ENCODE measurements around the gene PSMB9. TPM values are rescaled to one million over a fixed set of nuclear protein-coding genes. Genes with fewer than 3 reads are reported as not detected.

Gene PSMB9
- total RNA-seq, 1 donor from 2014 or later = 13.4 TPM

GRCh38 chr6:32908897-32909296, 54.9 kb downstream of the PSMB9 start:
- no peak for DNase-seq
- no peaks in the 10 kb centered on the region for H3K4me1 ChIP-seq
- intact Hi-C loops (cut with micrococcal nuclease) = no loop called here
- peaks cover 19% of the 10 kb centered on the region for H3K27me3 ChIP-seq (ENCODE audit: low read depth)
- no peaks in the 10 kb centered on the region for H3K9me3 ChIP-seq (replicated peaks)
- no peaks in the 10 kb centered on the region for H3K36me3 ChIP-seq
- no peak for TF ChIP-seq CTCF (IDR thresholded peaks at IDR 0.05; ENCODE audit: borderline replicate concordance)
- no peak overlapping the region for H3K27ac ChIP-seq (replicated peaks)
- no peak overlapping the region for H3K4me3 ChIP-seq

Other genes starting within 250 kb of the PSMB9 start
- gene HLA-DQA1, start 216.8 kb upstream of the PSMB9 start, total RNA-seq = 5.4 TPM
- gene HLA-DQB1, start 187.5 kb upstream of the PSMB9 start, total RNA-seq = 2.0 TPM
- gene HLA-DQA2, start 112.8 kb upstream of the PSMB9 start, total RNA-seq = 1.8 TPM
- gene HLA-DQB2, start 90.7 kb upstream of the PSMB9 start, total RNA-seq = 1.9 TPM
- gene HLA-DOB, start 37.2 kb upstream of the PSMB9 start, total RNA-seq = not detected
- gene TAP2, start 15.5 kb upstream of the PSMB9 start, total RNA-seq = 22.4 TPM
- gene PSMB8, start 10.1 kb upstream of the PSMB9 start, total RNA-seq = 13.2 TPM
- 15.5 TPM for gene TAP1, start 488 bp upstream of the PSMB9 start, total RNA-seq
- 9.1 TPM for gene HLA-DMB, start 86.8 kb downstream of the PSMB9 start, total RNA-seq
- gene HLA-DMA, start 98.9 kb downstream of the PSMB9 start, total RNA-seq = 15.8 TPM
- 63.4 TPM for gene BRD2, start 114.4 kb downstream of the PSMB9 start, total RNA-seq
- gene HLA-DOA, start 155.4 kb downstream of the PSMB9 start, total RNA-seq = 1.8 TPM
- gene HLA-DPA1, start 219.5 kb downstream of the PSMB9 start, total RNA-seq = 28.8 TPM
- 34.1 TPM for gene HLA-DPB1, start 221.8 kb downstream of the PSMB9 start, total RNA-seq